Right lobe of liver (tissue), 4 donors: ENCODE results near the gene HSPB3.

Experiments
- POLR2A ChIP-seq: fragments of 450-650 bp; IDR thresholded peaks from one replicate; pipeline ENCODE4 v1.6.1; 2017; ENCODE audit warnings: antibody characterized with exemption, mild to moderate bottlenecking
- TF ChIP-seq, protein P1 (sequence below), 4 donors: fragments of 200-600 bp in 3 of 4; fragments of 450-650 bp in 1 of 4; IDR thresholded peaks; one replicate each; pipeline versions ENCODE4 v1.5.1 to v1.8.0; 2016 to 2022; ENCODE audit warnings: antibody characterized with exemption in 4 of 4, mild to moderate bottlenecking in 2 of 4
- donor health status: DM: no; HTN: no; CAD: no.
- donor health status: DM: no; HTN: no; CAD: no.
- donor health status: DM: no; HTN: yes; CAD: no.

DNA sequence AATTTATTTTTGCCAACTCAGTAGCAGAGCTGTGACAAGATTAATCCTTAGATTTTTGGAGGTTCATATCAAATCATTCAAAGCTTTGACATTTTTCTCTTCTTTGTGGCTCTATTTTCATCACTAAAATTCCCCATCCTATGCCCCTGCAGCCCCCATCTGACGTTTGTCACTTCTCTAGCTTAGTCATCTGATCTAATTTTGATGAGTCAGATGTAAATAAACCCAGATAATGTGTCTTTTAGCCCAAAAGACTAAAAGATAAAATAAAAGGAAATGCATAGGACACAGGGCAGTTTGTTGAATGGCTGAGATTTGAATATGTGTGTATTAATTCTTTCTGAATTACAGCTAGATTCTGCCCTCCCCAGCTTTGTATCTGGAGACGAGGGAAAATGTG, 897 bp upstream of the HSPB3 start:
- TF ChIP-seq, protein P1, sequence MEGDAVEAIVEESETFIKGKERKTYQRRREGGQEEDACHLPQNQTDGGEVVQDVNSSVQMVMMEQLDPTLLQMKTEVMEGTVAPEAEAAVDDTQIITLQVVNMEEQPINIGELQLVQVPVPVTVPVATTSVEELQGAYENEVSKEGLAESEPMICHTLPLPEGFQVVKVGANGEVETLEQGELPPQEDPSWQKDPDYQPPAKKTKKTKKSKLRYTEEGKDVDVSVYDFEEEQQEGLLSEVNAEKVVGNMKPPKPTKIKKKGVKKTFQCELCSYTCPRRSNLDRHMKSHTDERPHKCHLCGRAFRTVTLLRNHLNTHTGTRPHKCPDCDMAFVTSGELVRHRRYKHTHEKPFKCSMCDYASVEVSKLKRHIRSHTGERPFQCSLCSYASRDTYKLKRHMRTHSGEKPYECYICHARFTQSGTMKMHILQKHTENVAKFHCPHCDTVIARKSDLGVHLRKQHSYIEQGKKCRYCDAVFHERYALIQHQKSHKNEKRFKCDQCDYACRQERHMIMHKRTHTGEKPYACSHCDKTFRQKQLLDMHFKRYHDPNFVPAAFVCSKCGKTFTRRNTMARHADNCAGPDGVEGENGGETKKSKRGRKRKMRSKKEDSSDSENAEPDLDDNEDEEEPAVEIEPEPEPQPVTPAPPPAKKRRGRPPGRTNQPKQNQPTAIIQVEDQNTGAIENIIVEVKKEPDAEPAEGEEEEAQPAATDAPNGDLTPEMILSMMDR (IDR thresholded peaks at IDR 0.05), result no peak
- no peak for TF ChIP-seq POLR2A
